NCI-H345 treated with DMSO at 0.1 percent for 48 hours (cell line): ENCODE results near the gene DGUOK.

Experiments used
- DNase-seq: peaks from one replicate; lab custom pipeline; 2025; ENCODE audit not compliant: unreplicated experiment; lab: John Stamatoyannopoulos, UW

Gene DGUOK

GRCh38 chr2:73993778-73994177 lies 67.1 kb downstream of the DGUOK start:
- DNase-seq, result no peak

- no peak for DNase-seq
Measured at GRCh38 chr2:73994178-73994831, 67.6 kb downstream of the DGUOK start.

- no peak for DNase-seq
Measured at GRCh38 chr2:73995810-73996209, 69.1 kb downstream of the DGUOK start.

- DNase-seq, result no peak
Measured at GRCh38 chr2:73997813-73998212, 71.1 kb downstream of the DGUOK start.

GRCh38 chr2:73998451-73998850 lies 71.8 kb downstream of the DGUOK start:
- DNase-seq, result no peak

- no peak for DNase-seq
Measured at GRCh38 chr2:73998933-73999332, 72.3 kb downstream of the DGUOK start.

GRCh38 chr2:73999881-74000597 lies 73.4 kb downstream of the DGUOK start:
- no peak for DNase-seq

GRCh38 chr2:74000666-74001065 lies 74.0 kb downstream of the DGUOK start:
- DNase-seq, result no peak

- no peak for DNase-seq
Measured at GRCh38 chr2:74001121-74001520, 74.4 kb downstream of the DGUOK start.

- no peak for DNase-seq
Measured at GRCh38 chr2:74001781-74002504, 75.3 kb downstream of the DGUOK start.

- peak; percentile 85 for DNase-seq
Measured at GRCh38 chr2:74002505-74003421, 76.1 kb downstream of the DGUOK start.

GRCh38 chr2:74003494-74004211 lies 77.0 kb downstream of the DGUOK start:
- no peak for DNase-seq

GRCh38 chr2:74004212-74005182 lies 77.8 kb downstream of the DGUOK start:
- DNase-seq, result no peak

- DNase-seq, result no peak
Measured at GRCh38 chr2:74005786-74006185, 79.1 kb downstream of the DGUOK start.

GRCh38 chr2:74006459-74006858 lies 79.8 kb downstream of the DGUOK start:
- DNase-seq, result no peak

- no peak for DNase-seq
Measured at GRCh38 chr2:74007121-74007520, 80.4 kb downstream of the DGUOK start.

GRCh38 chr2:74007711-74008110 lies 81.0 kb downstream of the DGUOK start:
- DNase-seq, result no peak
